Measurements from ENCODE around the gene TMEM50B. TPM values are rescaled to one million over a fixed set of nuclear protein-coding genes. Genes with fewer than 3 reads are reported as not detected.

The TMEM50B gene
- 10 to 100 TPM; 29.0 to 50.1 TPM for total RNA-seq

GRCh38 chr21:33479679-33480480 lies at the start of gene TMEM50B:
Gene TMEM50B, minus strand, starts transcription at chr21:33479974. Its CDS starts 11,089 bp downstream, at chr21:33468885.
- Histone ChIP-seq H3K36me3 (no peaks in the 10 kb centered on the region), H3K4me3 (peak within 1 kb of the TSS; percentile 99)
- intact Hi-C loops (cut with DNase I), result loop anchor here (5.0 kb wide), 1 partner anchor 62 kb away; the partner anchor contains the start of genes GART and SON

GRCh38 chr21:33522953-33523349 lies 43.2 kb upstream of the TMEM50B start:
- H3K36me3 ChIP-seq, result no peaks in the 10 kb centered on the region
- no peaks in the 10 kb centered on the region for H3K4me1 ChIP-seq
- TF ChIP-seq CTCF (IDR thresholded peaks at IDR 0.05), result no peak
- intact Hi-C loops (cut with DNase I), result no loop called here
- no peak overlapping the region for H3K9ac ChIP-seq (ENCODE audit: low read depth in 2 of 2, low read length in 2 of 2)
- H3K27ac ChIP-seq, result no peak overlapping the region
- H3K27me3 ChIP-seq, result no peaks in the 10 kb centered on the region
- H3K4me3 ChIP-seq, result no peak overlapping the region
- no peaks in the 10 kb centered on the region for H3K9me3 ChIP-seq
- DNase-seq, result no peak

More at GRCh38 chr21:33479679-33480480, at the start of gene TMEM50B:
- Histone ChIP-seq H3K9ac (ENCODE audit: low read depth in 2 of 2, low read length in 2 of 2) (peak within 1 kb of the TSS; percentile 94 to 97), H3K4me1 (peaks cover 5% of the 10 kb centered on the region), H3K9me3 (no peaks in the 10 kb centered on the region), H3K27ac (peak within 1 kb of the TSS; percentile 99), H3K27me3 (no peaks in the 10 kb centered on the region)
- TF ChIP-seq CTCF (IDR thresholded peaks at IDR 0.05), result peak; percentile 28
- DNase-seq, result peak; percentile 97

- H3K27ac ChIP-seq, result no peak overlapping the region
- intact Hi-C loops (cut with DNase I), result no loop called here
- no peaks in the 10 kb centered on the region for H3K9me3 ChIP-seq
- H3K36me3 ChIP-seq, result no peaks in the 10 kb centered on the region
- H3K4me3 ChIP-seq, result no peak overlapping the region
- no peak for TF ChIP-seq CTCF (IDR thresholded peaks at IDR 0.05)
- no peak overlapping the region for H3K9ac ChIP-seq (ENCODE audit: low read depth in 2 of 2, low read length in 2 of 2)
- DNase-seq, result no peak
- no peaks in the 10 kb centered on the region for H3K4me1 ChIP-seq
- no peaks in the 10 kb centered on the region for H3K27me3 ChIP-seq
Measured at GRCh38 chr21:33522297-33522952, 42.7 kb upstream of the TMEM50B start.

GRCh38 chr21:33518899-33519298 lies 39.1 kb upstream of the TMEM50B start:
- intact Hi-C loops (cut with DNase I), result no loop called here
- Histone ChIP-seq H3K4me1 (no peaks in the 10 kb centered on the region), H3K9ac (ENCODE audit: low read depth in 2 of 2, low read length in 2 of 2) (no peak overlapping the region), H3K36me3 (no peaks in the 10 kb centered on the region), H3K9me3 (no peaks in the 10 kb centered on the region), H3K4me3 (no peak overlapping the region), H3K27me3 (no peaks in the 10 kb centered on the region), H3K27ac (no peak overlapping the region)
- TF ChIP-seq CTCF (IDR thresholded peaks at IDR 0.05), result no peak
- DNase-seq, result no peak

GRCh38 chr21:33514229-33514628 lies 34.5 kb upstream of the TMEM50B start:
- H3K27me3 ChIP-seq, result no peaks in the 10 kb centered on the region
- no peaks in the 10 kb centered on the region for H3K36me3 ChIP-seq
- no peaks in the 10 kb centered on the region for H3K9me3 ChIP-seq
- no peak for TF ChIP-seq CTCF (IDR thresholded peaks at IDR 0.05)
- intact Hi-C loops (cut with DNase I), result no loop called here
- no peak for DNase-seq
- no peak overlapping the region for H3K9ac ChIP-seq (ENCODE audit: low read depth in 2 of 2, low read length in 2 of 2)
- no peaks in the 10 kb centered on the region for H3K4me1 ChIP-seq
- no peak overlapping the region for H3K27ac ChIP-seq
- no peak overlapping the region for H3K4me3 ChIP-seq
